Right kidney (tissue), 1 donor: ENCODE measurements around the gene ACAD8.
"Not testable (repeated sequence)": the region's sequence is repeated elsewhere in the genome, so short reads cannot be mapped to it uniquely, and the experiment has no call there.

Experiments used
- DNase-seq: peaks from one replicate; pipeline ENCODE4 v3.0.0-alpha.2; 2016

The ACAD8 gene

GRCh38 chr11:134237557-134237922 is 15.8 kb upstream of the ACAD8 start:
- no peak for DNase-seq

GRCh38 chr11:134238956-134239355 is 14.4 kb upstream of the ACAD8 start:
- no peak for DNase-seq

GRCh38 chr11:134240592-134240991 is 12.8 kb upstream of the ACAD8 start:
- DNase-seq, result no peak

GRCh38 chr11:134242376-134242775 is 11.0 kb upstream of the ACAD8 start:
- no peak for DNase-seq

GRCh38 chr11:134243913-134244312 is 9.5 kb upstream of the ACAD8 start:
- no peak for DNase-seq

GRCh38 chr11:134244593-134244992 is 8.8 kb upstream of the ACAD8 start:
- no peak for DNase-seq

GRCh38 chr11:134245434-134245833 is 7.9 kb upstream of the ACAD8 start:
- DNase-seq, result no peak

GRCh38 chr11:134246100-134246499 is 7.3 kb upstream of the ACAD8 start:
- no peak for DNase-seq

GRCh38 chr11:134246678-134247077 is 6.7 kb upstream of the ACAD8 start:
- no peak for DNase-seq

- no peak for DNase-seq
These were observed 4.4 kb upstream of the ACAD8 start for GRCh38 chr11:134248910-134249480.

GRCh38 chr11:134250246-134250645 is 3.1 kb upstream of the ACAD8 start:
- no peak for DNase-seq

GRCh38 chr11:134250675-134251074 is 2.7 kb upstream of the ACAD8 start:
- no peak for DNase-seq

- DNase-seq, result no peak
These were observed 801 bp upstream of the ACAD8 start for GRCh38 chr11:134252346-134253187.

GRCh38 chr11:134254433-134255183 is 1.2 kb downstream of the ACAD8 start:
- DNase-seq, result no peak

GRCh38 chr11:134255184-134255561 is 1.8 kb downstream of the ACAD8 start:
- not testable (repeated sequence) for DNase-seq

- DNase-seq, result no peak
These were observed 3.7 kb downstream of the ACAD8 start for GRCh38 chr11:134257101-134257500.

GRCh38 chr11:134258577-134258976 is 5.2 kb downstream of the ACAD8 start:
- no peak for DNase-seq

- no peak for DNase-seq
These were observed 7.1 kb downstream of the ACAD8 start for GRCh38 chr11:134260503-134260902.

- no peak for DNase-seq
These were observed 7.6 kb downstream of the ACAD8 start for GRCh38 chr11:134260983-134261382.

- DNase-seq, result no peak
These were observed 8.5 kb downstream of the ACAD8 start for GRCh38 chr11:134261626-134262488.

- DNase-seq, result no peak
These were observed 11.8 kb downstream of the ACAD8 start for GRCh38 chr11:134264966-134265764.

GRCh38 chr11:134266440-134266839 is 13.1 kb downstream of the ACAD8 start:
- DNase-seq, result no peak
